Thoracic aorta endothelial cell (primary cell): ENCODE results near the gene ADM. TPM values are rescaled to one million over a fixed set of nuclear protein-coding genes. Genes with fewer than 3 reads are reported as not detected.

Experiments used
- small RNA-seq: library from RNA; depleted of rRNA; stranded (forward); fragments of <200 nt; gene quantifications from one replicate; pipeline ENCODE3, GENCODE V24; 2012
- total RNA-seq: library from RNA; depleted of rRNA; stranded (reverse); fragments of >200 nt; gene quantifications from 2 replicates; pipeline ENCODE4 v1.2.3, GENCODE V29; 2012

The ADM gene
- total RNA-seq, result 56.8 and 114 TPM in 2 replicates

DNA sequence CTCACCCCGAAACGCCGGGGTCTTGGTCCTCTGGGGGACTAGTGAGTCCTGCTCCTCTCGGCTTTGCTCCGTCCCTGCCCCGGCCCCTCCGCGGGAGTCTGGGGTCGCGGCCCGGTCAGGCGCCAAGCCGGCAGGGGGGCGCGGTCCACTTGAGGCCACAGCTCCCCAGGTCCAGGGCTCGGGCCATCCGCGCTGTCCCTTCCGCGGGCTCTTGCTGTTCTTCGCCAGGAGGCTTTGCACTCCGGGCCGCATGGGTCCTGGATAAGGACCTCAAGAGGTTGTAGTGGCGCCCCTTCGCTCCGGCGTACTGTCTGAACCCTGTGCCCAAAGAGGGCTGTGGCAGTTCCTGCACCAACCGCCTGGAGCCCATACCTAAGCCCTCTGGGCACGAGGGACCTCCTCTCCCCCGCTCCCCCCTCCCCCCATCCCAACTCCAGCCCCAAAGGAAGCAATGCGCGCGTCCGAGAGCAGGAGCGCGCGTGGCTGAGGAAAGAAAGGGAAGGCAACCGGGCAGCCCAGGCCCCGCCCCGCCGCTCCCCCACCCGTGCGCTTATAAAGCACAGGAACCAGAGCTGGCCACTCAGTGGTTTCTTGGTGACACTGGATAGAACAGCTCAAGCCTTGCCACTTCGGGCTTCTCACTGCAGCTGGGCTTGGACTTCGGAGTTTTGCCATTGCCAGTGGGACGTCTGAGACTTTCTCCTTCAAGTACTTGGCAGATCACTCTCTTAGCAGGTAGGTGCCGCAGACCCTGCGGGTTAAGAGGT lies at the start of gene ADM:
TSS of gene ADM (plus strand) at position 579 of the 767 bp plus-strand sequence. CDS start 628 bp downstream, outside the sequence.

DNA sequence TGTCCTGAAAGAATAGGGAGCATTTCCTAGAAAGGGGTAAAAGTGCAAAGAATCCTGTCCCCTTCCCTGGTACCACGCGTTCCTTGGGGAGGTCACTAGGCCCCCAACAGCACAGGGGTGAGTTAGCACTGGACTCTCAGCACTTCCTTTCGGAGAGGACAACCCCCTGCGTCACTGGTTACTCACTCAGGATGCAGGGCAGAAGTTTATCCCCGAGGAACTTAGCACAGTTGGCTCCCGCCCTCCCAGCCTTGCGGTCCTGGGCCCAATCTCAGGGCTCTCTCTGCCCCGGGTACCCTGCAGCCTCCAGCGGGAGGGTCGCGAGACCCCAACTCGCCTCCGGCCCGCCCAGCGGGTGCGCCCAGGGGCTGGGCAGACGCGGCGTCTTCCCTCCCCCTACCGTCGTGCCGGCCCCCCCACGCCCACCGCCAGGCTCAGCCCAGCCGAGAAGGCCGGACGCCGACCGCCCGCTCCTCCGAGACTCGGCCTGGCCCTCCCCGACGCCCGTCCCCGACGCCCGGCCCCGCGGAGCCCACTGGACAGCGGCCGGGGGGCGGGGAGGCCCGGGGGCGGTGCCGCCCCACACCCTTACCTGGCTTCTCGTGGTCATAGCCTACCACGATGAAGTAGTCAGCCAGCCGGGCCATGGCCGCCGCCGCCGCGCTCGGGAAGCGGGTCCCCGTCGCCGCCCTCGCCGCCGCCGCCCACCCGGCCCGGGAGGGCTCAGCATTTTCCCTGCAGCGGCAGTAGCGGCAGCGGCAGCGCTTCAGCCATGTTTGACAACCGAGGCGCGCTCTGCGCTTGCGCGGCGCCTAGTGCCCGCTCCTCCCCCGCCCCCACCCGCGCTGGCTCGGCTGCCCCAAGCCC lies 11.2 kb upstream of the ADM start, which contains the start of gene SBF2:
TSS of gene SBF2 (minus strand) at position 797 of the 867 bp plus-strand sequence. CDS start at position 647, 150 bp downstream.

Small RNA genes within 50 kb of the gene (small RNA-seq; reads per million reads assigned to genes)
- not detected for gene AC080023.2

Other genes with a start within 250 kb of the ADM start
- gene SBF2, start 10.9 kb upstream of the ADM start, total RNA-seq, result 58.4 and 58.9 TPM in 2 replicates
- 1.5 and 2.3 TPM in 2 replicates for gene AMPD3, start 150.2 kb downstream of the ADM start, total RNA-seq
- 35.6 and 39.4 TPM in 2 replicates for gene RNF141, start 236.1 kb downstream of the ADM start, total RNA-seq